GM19438 (cell line): ENCODE results near the gene UGP2.
"Not testable (repeated sequence)": the region's sequence is repeated elsewhere in the genome, so short reads cannot be mapped to it uniquely, and the experiment has no call there.

ENCODE experiments used
- ATAC-seq: cut with Tn5 transposase; IDR thresholded peaks from one replicate; pipeline ENCODE4 v1.9.1; 2021; ENCODE audit warnings: low read depth; ENCODE audit not compliant: unreplicated experiment

The UGP2 gene

DNA sequence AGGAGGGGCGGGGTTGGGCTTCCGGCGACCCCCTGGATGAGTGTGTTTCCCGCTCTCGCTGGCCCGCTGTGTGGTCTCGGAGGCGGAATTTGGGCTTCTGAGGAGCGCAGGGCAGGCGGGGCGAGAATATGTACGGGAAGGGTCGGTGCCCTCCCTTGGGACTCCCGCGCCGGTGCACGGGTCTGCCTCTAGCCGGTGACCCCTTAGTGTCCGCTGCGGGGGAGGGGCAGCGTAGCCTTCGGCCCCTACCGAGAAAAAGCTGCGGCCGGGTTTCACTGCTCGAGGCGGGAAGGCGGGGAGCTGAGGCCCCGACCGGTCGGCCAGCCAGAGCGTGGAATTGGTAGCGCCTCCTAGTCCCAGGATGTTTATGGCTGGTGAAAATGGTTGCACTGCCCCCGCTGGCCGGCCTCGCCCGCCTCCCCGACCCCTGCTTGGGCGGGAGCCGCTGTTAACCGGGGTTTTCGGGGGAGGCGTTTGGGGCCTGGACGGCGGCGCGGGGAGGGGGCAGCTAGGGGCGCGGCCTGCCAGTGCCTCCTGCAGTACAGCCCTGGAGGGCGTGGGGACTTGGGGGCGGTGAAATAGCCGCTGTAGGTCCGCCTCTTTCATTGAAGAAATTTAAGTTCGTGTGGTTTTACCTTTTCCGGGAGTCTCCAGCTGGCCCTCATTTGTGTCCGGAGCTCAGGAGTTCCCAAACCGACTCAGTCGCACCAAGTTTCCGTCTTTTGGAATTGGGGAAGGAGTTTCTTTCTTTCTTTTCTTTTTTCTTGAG is at the start of gene UGP2:
Gene UGP2, plus strand, starts transcription at position 643 of the 769 bp plus-strand sequence. CDS start 290 bp downstream, outside the sequence.
- peak; percentile 55 for ATAC-seq

DNA sequence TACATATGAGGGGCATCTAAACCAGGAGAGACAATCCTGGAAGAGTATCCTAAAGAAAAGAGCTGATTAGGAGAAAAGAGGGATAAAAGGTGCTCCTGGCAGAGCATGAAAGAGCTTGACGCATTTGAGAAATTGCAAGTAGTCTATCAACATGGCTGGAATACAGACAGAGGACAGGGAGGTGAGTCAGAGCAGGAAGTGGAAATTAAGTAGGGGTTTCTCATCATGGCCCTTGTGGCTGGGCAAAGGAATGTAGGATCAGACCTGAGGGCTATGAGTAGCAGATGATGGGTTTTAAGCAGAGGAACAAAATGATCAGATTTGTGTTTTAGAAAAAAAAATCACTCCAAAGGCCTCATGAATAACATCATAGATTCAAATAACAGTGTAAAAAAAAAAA is 49.2 kb upstream of the UGP2 start:
- no peak for ATAC-seq

GRCh38 chr2:63796366-63796765 is 45.3 kb upstream of the UGP2 start:
- no peak for ATAC-seq

- ATAC-seq, result no peak
These were observed 44.9 kb upstream of the UGP2 start for GRCh38 chr2:63796796-63797195.

DNA sequence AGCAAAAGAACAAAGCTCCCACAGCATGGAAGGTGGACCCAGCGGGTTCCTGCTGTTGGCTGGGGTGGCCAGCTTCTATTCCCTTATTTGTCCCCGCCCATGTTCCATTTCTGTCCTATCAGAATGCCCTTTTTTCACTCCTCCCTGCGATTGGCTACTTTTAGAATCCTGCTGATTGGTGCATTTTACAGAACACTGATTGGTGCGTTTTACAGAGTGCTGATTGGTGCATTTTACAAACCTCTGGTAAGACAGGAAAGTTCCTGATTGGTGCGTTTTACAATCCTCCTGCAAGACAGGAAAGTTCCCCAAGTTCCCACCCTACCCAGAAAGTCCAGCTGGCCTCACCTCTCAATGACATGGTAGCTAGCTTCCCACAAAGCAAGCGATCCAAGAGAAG is 40.2 kb upstream of the UGP2 start:
- no peak for ATAC-seq

DNA sequence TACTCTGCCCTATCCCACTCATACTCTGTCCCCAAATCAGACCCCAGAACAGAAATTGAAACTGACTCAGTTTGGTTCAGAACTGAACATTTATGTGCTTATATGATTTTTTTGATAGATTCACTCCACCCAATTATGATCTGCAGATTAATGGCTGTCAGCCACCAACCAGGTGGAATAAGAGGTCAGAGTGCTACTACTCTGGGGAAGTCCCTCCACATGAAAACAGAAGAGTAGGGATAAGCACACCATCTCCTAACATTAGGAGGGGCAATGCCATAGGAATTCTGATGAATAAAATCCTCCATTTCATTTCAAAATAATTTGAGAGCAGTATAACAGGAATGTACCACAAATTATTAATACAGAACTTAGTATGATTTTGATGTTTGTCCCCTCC is 36.3 kb upstream of the UGP2 start:
- no peak for ATAC-seq

DNA sequence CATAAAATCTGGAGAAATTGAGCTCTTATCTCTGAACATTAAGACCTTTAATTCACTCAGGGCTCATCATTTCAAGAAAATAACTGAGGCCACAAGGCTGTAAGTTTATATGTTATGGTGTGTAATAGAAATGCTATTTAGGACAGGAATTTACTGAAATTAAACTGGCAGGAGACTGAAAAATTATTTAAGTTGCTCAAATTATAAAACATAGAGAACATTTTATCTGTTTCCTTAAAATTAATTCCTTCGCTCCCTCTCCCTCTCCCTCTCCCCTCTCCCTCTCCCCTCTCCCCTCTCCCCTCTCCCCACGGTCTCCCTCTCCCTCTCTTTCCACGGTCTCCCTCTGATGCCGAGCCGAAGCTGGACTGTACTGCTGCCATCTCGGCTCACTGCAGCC is 33.7 kb upstream of the UGP2 start:
- not testable (repeated sequence) for ATAC-seq

DNA sequence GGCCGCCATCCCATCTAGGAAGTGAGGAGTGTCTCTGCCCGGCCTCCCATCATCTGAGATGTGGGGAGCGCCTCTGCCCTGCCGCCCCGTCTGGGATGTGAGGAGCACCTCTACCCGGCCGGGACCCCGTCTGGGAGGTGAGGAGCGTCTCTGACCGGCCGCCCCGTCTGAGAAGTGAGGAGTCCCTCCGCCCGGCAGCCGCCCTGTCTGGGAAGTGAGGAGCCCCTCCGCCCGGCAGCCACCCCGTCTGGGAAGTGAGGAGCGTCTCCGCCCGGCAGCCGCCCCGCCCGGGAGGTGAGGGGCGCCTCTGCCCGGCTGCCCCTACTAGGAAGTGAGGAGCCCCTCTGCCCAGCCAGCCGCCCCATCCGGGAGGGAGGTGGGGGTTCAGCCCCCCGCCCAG is 32.8 kb upstream of the UGP2 start:
- not testable (repeated sequence) for ATAC-seq

DNA sequence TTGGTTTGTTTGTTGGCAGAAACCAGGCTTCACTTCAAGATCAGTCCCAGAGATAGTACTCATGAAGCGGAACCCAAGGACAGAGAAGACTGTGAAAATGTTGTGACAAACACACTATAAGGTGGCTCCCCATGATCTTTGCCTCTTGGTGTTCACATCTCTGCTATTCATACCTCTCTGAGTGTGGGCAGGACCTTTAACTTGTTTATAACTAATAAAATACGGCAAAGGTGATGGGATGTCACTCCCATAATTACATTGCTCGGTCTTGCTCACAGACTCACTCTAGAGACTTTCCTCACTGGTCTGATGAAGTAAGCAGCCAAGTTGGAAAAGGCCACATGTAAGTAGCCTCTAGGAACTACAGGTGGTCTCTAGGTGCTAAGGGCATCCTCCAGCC is 30.6 kb upstream of the UGP2 start:
- no peak for ATAC-seq

DNA sequence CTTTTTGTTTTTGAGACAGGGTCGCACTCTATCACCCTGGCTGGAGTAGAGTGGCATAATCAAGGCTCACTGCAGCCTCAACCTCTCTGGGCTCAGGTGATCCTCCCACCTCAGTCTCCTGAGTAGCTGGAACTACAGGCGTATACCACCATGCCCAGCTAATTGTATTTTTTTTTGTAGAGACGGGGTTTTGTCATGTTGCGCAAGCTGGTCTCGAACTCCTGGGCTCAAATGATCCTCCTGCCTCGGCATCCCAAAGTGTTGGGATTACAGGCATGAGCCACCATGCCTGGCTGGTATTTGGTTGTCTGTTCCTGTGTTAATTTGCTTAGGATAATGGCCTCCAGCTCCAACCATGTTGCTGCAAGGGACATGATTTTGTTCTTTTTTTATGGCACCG is 29.8 kb upstream of the UGP2 start:
- not testable (repeated sequence) for ATAC-seq

DNA sequence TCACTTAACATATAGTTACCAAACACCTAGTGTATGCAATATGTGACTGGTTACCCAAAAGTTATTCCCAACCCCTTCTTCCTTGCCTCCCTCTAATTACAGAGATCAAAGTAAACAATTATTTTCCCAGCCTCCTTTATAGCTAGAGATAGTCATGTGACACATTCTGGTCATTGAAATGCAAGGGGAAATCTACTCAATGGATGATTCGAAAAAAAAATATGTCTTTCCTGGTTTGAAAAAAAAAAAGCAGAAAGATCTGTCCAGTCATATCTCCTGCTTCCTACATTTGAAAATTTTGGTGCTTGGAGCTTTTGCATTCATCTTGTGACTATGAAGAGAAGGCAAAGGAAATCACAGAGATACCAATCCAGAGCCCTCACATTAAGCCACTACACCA is 27.6 kb upstream of the UGP2 start:
- ATAC-seq, result no peak

DNA sequence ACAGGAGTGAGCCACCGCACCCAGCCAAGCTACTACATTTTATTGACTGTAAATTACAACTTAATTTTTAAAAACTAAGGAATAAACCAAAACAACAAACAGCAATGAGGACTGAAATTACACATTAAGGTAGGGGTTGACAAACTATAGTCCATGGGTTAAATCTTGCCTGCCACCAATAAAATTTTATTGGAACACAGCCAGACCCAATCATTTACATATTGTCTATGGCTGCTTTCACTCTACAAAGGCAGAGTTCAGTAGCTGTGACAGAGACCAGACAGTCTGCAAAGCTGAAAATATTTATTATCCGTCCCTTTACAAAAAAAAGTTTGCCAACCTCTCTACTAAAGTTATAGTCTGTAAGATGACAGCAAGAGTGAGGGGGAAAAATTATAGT is 24.3 kb upstream of the UGP2 start:
- no peak for ATAC-seq

DNA sequence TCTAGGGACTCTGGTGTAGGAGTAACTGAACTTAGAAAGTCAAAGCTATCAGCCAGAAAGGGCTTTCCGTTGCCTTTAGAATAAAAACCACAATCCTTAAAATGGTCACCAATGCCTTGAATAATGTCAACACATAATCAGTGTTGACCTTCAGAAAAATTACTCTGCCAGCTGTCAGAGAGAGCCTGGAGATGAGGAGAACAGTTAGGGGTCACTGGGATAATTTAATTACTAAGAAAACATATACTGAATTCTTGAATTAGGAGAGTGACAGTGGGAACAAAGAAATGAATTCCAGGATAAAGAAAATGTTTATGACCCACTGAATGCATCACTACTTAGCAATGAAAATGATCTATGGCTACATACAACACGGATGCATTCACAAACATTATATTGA is 23.4 kb upstream of the UGP2 start:
- ATAC-seq, result no peak

DNA sequence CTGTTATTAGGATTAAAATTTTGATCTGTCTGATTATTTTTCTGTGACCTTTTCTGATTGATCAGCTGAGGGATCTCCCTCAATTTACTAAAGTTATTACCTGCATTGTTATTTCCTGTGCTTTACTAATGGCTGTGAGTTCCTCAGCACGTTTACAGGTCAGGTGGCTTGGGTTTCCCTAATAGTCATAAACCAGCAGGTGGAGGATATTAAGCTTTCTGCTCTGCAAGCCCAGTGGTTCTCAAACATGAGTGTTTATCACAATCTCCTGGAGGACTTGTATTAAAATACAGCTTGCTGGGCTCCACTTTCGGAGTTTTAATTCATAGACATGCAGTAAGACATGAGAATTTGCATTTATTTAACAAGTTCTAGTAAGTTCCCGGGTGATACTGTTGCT is 22.4 kb upstream of the UGP2 start:
- no peak for ATAC-seq

GRCh38 chr2:63819765-63820717 is 21.7 kb upstream of the UGP2 start:
- ATAC-seq, result no peak

- ATAC-seq, result no peak
These were observed 20.7 kb upstream of the UGP2 start for GRCh38 chr2:63820969-63821368.

DNA sequence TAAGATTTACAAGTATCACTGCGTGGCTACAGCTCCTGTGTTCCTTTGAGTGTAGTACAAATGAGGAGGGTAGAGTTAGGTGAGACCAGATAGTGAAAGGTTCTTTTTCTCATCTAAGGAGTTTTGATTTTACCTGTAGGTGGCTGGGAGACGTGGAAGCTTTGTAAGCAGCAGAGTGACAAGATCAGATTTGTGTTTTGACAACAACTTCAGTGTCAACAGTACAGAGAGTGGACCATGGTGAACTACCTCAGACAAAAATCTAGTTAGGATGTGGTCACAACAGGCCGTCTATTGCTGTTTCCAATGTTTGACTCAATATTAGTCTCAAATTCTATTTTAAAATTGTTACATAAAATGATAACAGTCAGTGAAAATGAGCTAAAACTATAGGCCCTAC is 20.3 kb upstream of the UGP2 start:
- no peak for ATAC-seq

GRCh38 chr2:63822478-63822877 is 19.2 kb upstream of the UGP2 start:
- no peak for ATAC-seq

- no peak for ATAC-seq
These were observed 13.9 kb upstream of the UGP2 start for GRCh38 chr2:63827749-63828148.

GRCh38 chr2:63831176-63831575 is 10.5 kb upstream of the UGP2 start:
- no peak for ATAC-seq

- no peak for ATAC-seq
These were observed 7.3 kb upstream of the UGP2 start for GRCh38 chr2:63834401-63834800.
